Subcutaneous adipose tissue (tissue), 4 donors: ENCODE measurements around the gene PRKAG2. TPM values are rescaled to one million over a fixed set of nuclear protein-coding genes. Genes with fewer than 3 reads are reported as not detected.

ENCODE experiments used
- total RNA-seq, 4 donors: library from RNA; depleted of rRNA; stranded (reverse); fragments of >200 nt; gene quantifications; one replicate each; pipeline ENCODE4 v1.1.0, GENCODE V29; 2016
- TF ChIP-seq, protein P1 (sequence below): fragments of 450-650 bp; IDR thresholded peaks from one replicate; pipeline ENCODE4 v1.5.1; 2016; ENCODE audit warnings: low read depth, mild to moderate bottlenecking, control low read depth, antibody characterized with exemption, moderate library complexity

Gene PRKAG2
- total RNA-seq, 4 donors from 2014 or later: 47.1 to 77.6 (median 67.6) TPM

- TF ChIP-seq, protein P1, sequence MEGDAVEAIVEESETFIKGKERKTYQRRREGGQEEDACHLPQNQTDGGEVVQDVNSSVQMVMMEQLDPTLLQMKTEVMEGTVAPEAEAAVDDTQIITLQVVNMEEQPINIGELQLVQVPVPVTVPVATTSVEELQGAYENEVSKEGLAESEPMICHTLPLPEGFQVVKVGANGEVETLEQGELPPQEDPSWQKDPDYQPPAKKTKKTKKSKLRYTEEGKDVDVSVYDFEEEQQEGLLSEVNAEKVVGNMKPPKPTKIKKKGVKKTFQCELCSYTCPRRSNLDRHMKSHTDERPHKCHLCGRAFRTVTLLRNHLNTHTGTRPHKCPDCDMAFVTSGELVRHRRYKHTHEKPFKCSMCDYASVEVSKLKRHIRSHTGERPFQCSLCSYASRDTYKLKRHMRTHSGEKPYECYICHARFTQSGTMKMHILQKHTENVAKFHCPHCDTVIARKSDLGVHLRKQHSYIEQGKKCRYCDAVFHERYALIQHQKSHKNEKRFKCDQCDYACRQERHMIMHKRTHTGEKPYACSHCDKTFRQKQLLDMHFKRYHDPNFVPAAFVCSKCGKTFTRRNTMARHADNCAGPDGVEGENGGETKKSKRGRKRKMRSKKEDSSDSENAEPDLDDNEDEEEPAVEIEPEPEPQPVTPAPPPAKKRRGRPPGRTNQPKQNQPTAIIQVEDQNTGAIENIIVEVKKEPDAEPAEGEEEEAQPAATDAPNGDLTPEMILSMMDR: no peak
Observed at GRCh38 chr7:151658778-151659177, 218.1 kb downstream of the PRKAG2 start.

DNA sequence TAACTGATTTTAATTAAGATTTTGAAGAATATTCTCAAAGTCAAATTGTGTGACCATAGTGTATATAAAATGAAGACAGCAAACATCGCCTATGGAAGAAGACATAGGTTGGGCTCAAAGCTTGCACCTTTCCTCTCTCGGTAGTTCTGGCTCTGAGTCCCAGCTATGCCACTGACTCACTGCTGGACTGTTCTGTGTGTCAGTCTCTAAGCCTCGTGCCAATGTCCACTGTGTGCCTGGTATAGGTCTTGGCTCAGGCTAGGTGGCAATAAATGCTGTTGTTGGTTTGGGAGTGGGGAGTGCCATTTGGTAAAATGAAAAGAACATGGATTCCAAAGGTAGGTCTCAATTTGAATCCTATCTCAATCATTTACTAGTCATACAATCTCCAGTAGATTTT is 219.7 kb downstream of the PRKAG2 start:
- TF ChIP-seq, protein P1: no peak

DNA sequence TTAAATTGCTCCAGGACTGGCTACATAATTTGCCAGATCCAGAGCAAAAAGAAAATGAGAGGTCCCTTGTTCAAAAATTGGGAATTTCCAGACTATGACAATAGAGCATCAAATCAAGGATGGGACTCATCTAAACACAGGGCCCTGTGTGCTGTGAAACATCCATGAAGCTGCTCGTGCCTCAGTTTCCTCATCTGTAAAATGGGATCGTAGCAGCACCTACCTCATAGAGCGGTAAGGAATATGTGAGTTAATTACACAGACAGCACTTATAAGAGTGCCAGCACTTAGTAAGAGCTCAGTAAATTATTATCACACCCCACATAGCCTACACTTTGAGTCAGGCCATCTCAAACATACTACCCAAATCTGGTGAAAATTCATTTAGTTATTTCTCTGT is 221.4 kb downstream of the PRKAG2 start:
- TF ChIP-seq, protein P1: no peak

DNA sequence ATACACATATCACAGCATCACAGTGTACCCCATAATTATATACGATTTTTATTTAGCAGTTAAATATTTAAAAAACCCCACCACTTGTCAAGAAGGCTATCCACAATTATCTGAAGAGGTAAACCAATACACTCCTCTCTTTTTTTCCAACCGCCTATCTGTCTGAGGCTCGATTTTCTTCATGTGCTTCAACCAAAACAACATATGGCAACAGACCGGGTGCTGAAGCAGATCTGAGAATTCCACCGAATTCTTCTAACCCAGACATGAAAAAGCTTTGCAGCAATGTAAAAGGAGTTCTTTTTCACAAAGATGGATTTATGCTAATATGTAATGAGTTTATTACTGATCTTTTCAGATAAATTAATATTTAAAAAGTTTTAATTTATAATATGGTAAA is 224.8 kb downstream of the PRKAG2 start:
- TF ChIP-seq, protein P1: no peak

GRCh38 chr7:151650161-151650560 is 226.8 kb downstream of the PRKAG2 start:
- TF ChIP-seq, protein P1: no peak

GRCh38 chr7:151648429-151648828 is 228.5 kb downstream of the PRKAG2 start:
- TF ChIP-seq, protein P1: no peak

GRCh38 chr7:151647874-151648273 is 229.0 kb downstream of the PRKAG2 start:
- TF ChIP-seq, protein P1: no peak
